GM23338 (cell line): ENCODE results near the gene RAB17. TPM values are rescaled to one million over a fixed set of nuclear protein-coding genes. Genes with fewer than 3 reads are reported as not detected.

Experiments
- ATAC-seq: fragments of 200-7000 bp; cut with Tn5 transposase; 3 replicates; pipeline ENCODE4 v1.9.1; 2020
- DNase-seq: peaks from one replicate; pipeline ENCODE4 v3.0.0-alpha.2; 2015; ENCODE audit warnings: low spot score
- H2AFZ ChIP-seq: fragments of 200-600 bp; sonication (generic); 2 replicates; pipeline ENCODE4 v1.8.0; 2016; ENCODE audit warnings: antibody characterized with exemption, mild to moderate bottlenecking, moderate library complexity
- H3F3A ChIP-seq: fragments of 200-600 bp; sonication (generic); replicated peaks from 2 replicates; pipeline ENCODE4 v1.8.0; 2017; ENCODE audit warnings: antibody characterized with exemption, mixed run types, low read depth
- H3K27ac ChIP-seq: fragments of 200-600 bp; sonication (generic); 2 replicates; pipeline ENCODE4 v1.6.1; 2016; ENCODE audit warnings: low read depth
- H3K27me3 ChIP-seq: fragments of 200-600 bp; sonication (generic); 2 replicates; pipeline ENCODE4 v1.8.0; 2016; ENCODE audit warnings: mild to moderate bottlenecking, mixed run types, moderate library complexity; ENCODE audit not compliant: insufficient read depth
- H3K36me3 ChIP-seq: fragments of 200-600 bp; sonication (generic); 2 replicates; pipeline ENCODE4 v1.8.0; 2016; ENCODE audit warnings: mild to moderate bottlenecking; ENCODE audit not compliant: insufficient read depth
- H3K4me1 ChIP-seq: fragments of 200-600 bp; sonication (generic); 2 replicates; pipeline ENCODE4 v1.8.0; 2016; ENCODE audit warnings: mild to moderate bottlenecking, moderate library complexity; ENCODE audit not compliant: insufficient read depth
- H3K4me2 ChIP-seq: fragments of 200-600 bp; sonication (generic); 2 replicates; pipeline ENCODE4 v1.7.1; 2017; ENCODE audit warnings: mixed run types
- H3K4me3 ChIP-seq: fragments of 200-600 bp; sonication (generic); 2 replicates; pipeline ENCODE4 v1.6.1; 2016; ENCODE audit warnings: mixed run types
- H3K79me2 ChIP-seq: fragments of 200-600 bp; sonication (generic); replicated peaks from 2 replicates; pipeline ENCODE4 v1.8.0; 2017; ENCODE audit warnings: mild to moderate bottlenecking; ENCODE audit not compliant: insufficient read depth
- H3K9me2 ChIP-seq: fragments of 200-600 bp; sonication (generic); 2 replicates; pipeline ENCODE4 v1.8.0; 2017; ENCODE audit not compliant: insufficient read depth
- H4K20me1 ChIP-seq: fragments of 200-600 bp; sonication (generic); replicated peaks from 2 replicates; pipeline ENCODE4 v1.8.0; 2017; ENCODE audit warnings: mild to moderate bottlenecking; ENCODE audit not compliant: insufficient read depth
- H3K27ac Mint-ChIP-seq: 2 replicates; pipeline ENCODE4 v1.8.0; 2020; ENCODE audit warnings: inconsistent platforms, mild to moderate bottlenecking, moderate library complexity, mixed read lengths
- H3K27me3 Mint-ChIP-seq: 3 replicates; pipeline ENCODE4 v1.8.0; 2022; ENCODE audit warnings: low read depth, mild to moderate bottlenecking, moderate library complexity, mixed read lengths, inconsistent platforms; ENCODE audit not compliant: insufficient read depth, poor library complexity
- H3K36me3 Mint-ChIP-seq: 3 replicates; pipeline ENCODE4 v1.8.0; 2021; ENCODE audit warnings: low read depth, mild to moderate bottlenecking, inconsistent platforms, moderate library complexity, mixed read lengths
- H3K4me1 Mint-ChIP-seq: 3 replicates; pipeline ENCODE4 v1.8.0; 2020; ENCODE audit warnings: mild to moderate bottlenecking, inconsistent platforms, mixed read lengths
- H3K4me3 Mint-ChIP-seq: 3 replicates; pipeline ENCODE4 v1.8.0; 2021; ENCODE audit warnings: moderate library complexity, mild to moderate bottlenecking, inconsistent platforms, mixed read lengths
- H3K9me3 Mint-ChIP-seq: 3 replicates; pipeline ENCODE4 v1.8.0; 2020; ENCODE audit warnings: moderate library complexity, mild to moderate bottlenecking, inconsistent platforms, mixed read lengths
- CREB1 ChIP-seq: fragments of 250-450 bp; sonication (Bioruptor Pico); IDR thresholded peaks from 2 replicates; pipeline ENCODE4 v1.5.0; 2020; ENCODE audit warnings: low read depth, mild to moderate bottlenecking, moderate library complexity
- CTCF ChIP-seq, 2 experiments: fragments of 200-600 bp in 1 of 2; sonication (generic) in 1 of 2; conservative IDR thresholded peaks; 2 replicates each; pipeline versions ENCODE4 v1.5.1 to v1.6.1; 2016 to 2017; ENCODE audit warnings: antibody characterized with exemption in 2 of 2, low read depth in 2 of 2, mild to moderate bottlenecking in 2 of 2, moderate library complexity in 1 of 2
- ETS1 ChIP-seq: IDR thresholded peaks from 2 replicates; pipeline ENCODE4 v1.6.1; 2016; ENCODE audit warnings: antibody characterized with exemption
- EZH2 ChIP-seq: fragments of 200-600 bp; sonication (generic); IDR thresholded peaks from one replicate; pipeline ENCODE4 v1.8.0; 2017; ENCODE audit warnings: antibody characterized with exemption, mild to moderate bottlenecking, low read depth; ENCODE audit not compliant: unreplicated experiment
- EZH2phosphoT487 ChIP-seq: fragments of 200-600 bp; sonication (generic); IDR thresholded peaks from one replicate; pipeline ENCODE4 v1.8.1; 2018; ENCODE audit warnings: antibody characterized with exemption; ENCODE audit not compliant: unreplicated experiment
- JUNB ChIP-seq: IDR thresholded peaks from one replicate; pipeline ENCODE4 v1.6.1; 2016; ENCODE audit warnings: antibody characterized with exemption; ENCODE audit not compliant: unreplicated experiment
- NANOG ChIP-seq: IDR thresholded peaks from 2 replicates; pipeline ENCODE4 v1.6.1; 2016; ENCODE audit warnings: antibody characterized with exemption, borderline replicate concordance
- POLR2AphosphoS5 ChIP-seq: IDR thresholded peaks from 2 replicates; pipeline ENCODE4 v1.6.1; 2016; ENCODE audit warnings: antibody characterized with exemption, low read depth
- REST ChIP-seq: IDR thresholded peaks from one replicate; pipeline ENCODE4 v1.6.1; 2018; ENCODE audit warnings: antibody characterized with exemption; ENCODE audit not compliant: unreplicated experiment
- STAT1 ChIP-seq: IDR thresholded peaks from one replicate; pipeline ENCODE4 v1.6.1; 2016; ENCODE audit warnings: antibody characterized with exemption; ENCODE audit not compliant: unreplicated experiment
- ZNF114 ChIP-seq: fragments of 250-450 bp; sonication (Bioruptor Pico); IDR thresholded peaks from 2 replicates; pipeline ENCODE4 v1.5.0; 2020; ENCODE audit warnings: mild to moderate bottlenecking, moderate library complexity
- ZNF331 ChIP-seq: fragments of 250-450 bp; sonication (Bioruptor Pico); IDR thresholded peaks from 2 replicates; pipeline ENCODE4 v1.5.0; 2020; ENCODE audit warnings: low read depth, mild to moderate bottlenecking, moderate library complexity
- ZNF462 ChIP-seq: fragments of 250-450 bp; sonication (Bioruptor Pico); IDR thresholded peaks from 2 replicates; pipeline ENCODE4 v1.5.0; 2020; ENCODE audit warnings: mild to moderate bottlenecking, moderate library complexity
- polyA plus RNA-seq: library from polyadenylated mRNA; unstranded; fragments of >200 nt; fragmentation: Nextera tagmentation; extraction: Ambion mirVana; gene quantifications from 2 replicates; pipeline ENCODE4 v1.2.1, GENCODE V29; 2016
- total RNA-seq: library from RNA; depleted of rRNA; stranded (reverse); fragments of >200 nt; shearing (Covaris generic); gene quantifications from 2 replicates; pipeline ENCODE4 v1.2.3, GENCODE V29; 2014

The RAB17 gene
- total and polyA plus RNA-seq, 2 experiments from 2014 or later = 22.4 to 26.9 TPM

GRCh38 chr2:237569041-237569440 lies 21.5 kb downstream of the RAB17 start:
- H3K4me2 ChIP-seq = no peak overlapping the region
- no peaks in the 10 kb centered on the region for H3K36me3 Mint-ChIP-seq
- no peak overlapping the region for H2AFZ ChIP-seq
- no peak overlapping the region for H3K27ac ChIP-seq
- H3K4me1 ChIP-seq = peaks cover 6% of the 10 kb centered on the region; the same call in 1 of the 2 replicates
- no peak for ATAC-seq
- H3K4me1 Mint-ChIP-seq = peaks cover 15% of the 10 kb centered on the region
- H3K9me3 Mint-ChIP-seq = peaks cover 3% of the 10 kb centered on the region; the same call in 1 of the 3 replicates
- H4K20me1 ChIP-seq = no peaks in the 10 kb centered on the region
- no peaks in the 10 kb centered on the region for H3K9me2 ChIP-seq
- no peaks in the 10 kb centered on the region for H3F3A ChIP-seq
- no peak overlapping the region for H3K4me3 Mint-ChIP-seq
- no peaks in the 10 kb centered on the region for H3K36me3 ChIP-seq
- DNase-seq = no peak
- TF ChIP-seq ETS1 = no peak
- no peak for TF ChIP-seq CTCF (conservative IDR thresholded peaks at IDR 0.05; ENCODE audit: low read depth in 2 of 2)
- no peak for TF ChIP-seq STAT1
- no peak for TF ChIP-seq POLR2AphosphoS5
- no peak for TF ChIP-seq EZH2phosphoT487
- TF ChIP-seq ZNF114 (CRISPR knock-in tag) = no peak
- TF ChIP-seq JUNB = no peak
- TF ChIP-seq ZNF331 = no peak
- TF ChIP-seq EZH2 = no peak
- no peak for TF ChIP-seq ZNF462 (CRISPR knock-in tag)
- no peak for TF ChIP-seq CREB1 (CRISPR knock-in tag)
- no peak for TF ChIP-seq NANOG
- no peak for TF ChIP-seq REST
- no peaks in the 10 kb centered on the region for H3K79me2 ChIP-seq
- H3K27me3 ChIP-seq = no peaks in the 10 kb centered on the region
- H3K27me3 Mint-ChIP-seq = peaks cover 7% of the 10 kb centered on the region
- no peak overlapping the region for H3K4me3 ChIP-seq
- no peak overlapping the region for H3K27ac Mint-ChIP-seq
